BJ (cell line): ENCODE data around the gene AMN. TPM values are rescaled to one million over a fixed set of nuclear protein-coding genes. Genes with fewer than 3 reads are reported as not detected.

Experiments
- CTCF ChIA-PET: fragments of 350-600 bp; formaldehyde crosslinking; extraction: SDS; loops from one replicate; lab custom pipeline; 2021; ENCODE audit warnings: antibody characterized with exemption, inconsistent platforms; lab: Yijun Ruan, JAX
- POLR2A ChIA-PET: fragments of 300-600 bp; sonication (Branson Sonifier 250); formaldehyde crosslinking; extraction: SDS; loops from one replicate; lab custom pipeline; 2021; ENCODE audit warnings: antibody characterized with exemption; lab: Charles Lee
- DNase-seq: peaks from one replicate; pipeline ENCODE4 v3.0.0-alpha.2; 2011; ENCODE audit warnings: low read depth
- H3K27me3 ChIP-seq: 2 replicates; pipeline ENCODE4 v1.6.0; 2011; ENCODE audit warnings: low read length; ENCODE audit not compliant: control insufficient read depth, insufficient read depth
- H3K36me3 ChIP-seq: 2 replicates; pipeline ENCODE4 v1.5.1; 2011; ENCODE audit warnings: low read length; ENCODE audit not compliant: control insufficient read depth, insufficient read depth
- H3K4me3 ChIP-seq: 2 replicates; pipeline ENCODE4 v1.5.1; 2011; ENCODE audit warnings: low read depth, mild to moderate bottlenecking, control low read depth, low read length
- CTCF ChIP-seq: IDR thresholded peaks from 2 replicates; pipeline ENCODE4 v1.5.1; 2011; ENCODE audit warnings: low read depth, mild to moderate bottlenecking, control low read depth, inconsistent platforms, low read length, moderate library complexity; ENCODE audit not compliant: insufficient read depth
- polyA plus RNA-seq: library from polyadenylated mRNA; depleted of rRNA; stranded (reverse); fragments of >200 nt; gene quantifications from 2 replicates; pipeline ENCODE4 v1.2.3, GENCODE V29; 2011

The AMN gene
- polyA plus RNA-seq, 1 experiment: 0.17 TPM

GRCh38 chr14:102933618-102934231 is 11.3 kb downstream of the AMN start:
- H3K4me3 ChIP-seq: no peak overlapping the region
- no peak for TF ChIP-seq CTCF
- peaks cover 21% of the 10 kb centered on the region for H3K36me3 ChIP-seq
- peaks cover 4% of the 10 kb centered on the region for H3K27me3 ChIP-seq
- CTCF ChIA-PET: no interaction called here
- POLR2A ChIA-PET: no interaction called here
- DNase-seq: no peak

GRCh38 chr14:102935756-102936155 is 13.3 kb downstream of the AMN start:
- POLR2A ChIA-PET: no interaction called here
- H3K36me3 ChIP-seq: peaks cover 34% of the 10 kb centered on the region
- CTCF ChIA-PET: interaction anchor here (1.0 kb wide), 1 partner anchor 10 kb away, joined by 3 read pairs; no protein-coding TSS in a partner anchor
- no peak for TF ChIP-seq CTCF
- H3K4me3 ChIP-seq: no peak overlapping the region
- H3K27me3 ChIP-seq: no peaks in the 10 kb centered on the region
- no peak for DNase-seq

GRCh38 chr14:102937331-102938175 is 15.1 kb downstream of the AMN start:
- POLR2A ChIA-PET: no interaction called here
- DNase-seq: no peak
- H3K36me3 ChIP-seq: peaks cover 43% of the 10 kb centered on the region

GRCh38 chr14:102938191-102938590 is 15.7 kb downstream of the AMN start:
- H3K36me3 ChIP-seq: peaks cover 41% of the 10 kb centered on the region
- ChIA-PET CTCF (interaction anchor here (1.4 kb wide), 1 partner anchor 165 kb away, joined by 3 read pairs; no protein-coding TSS in a partner anchor), POLR2A (no interaction called here)
- H3K4me3 ChIP-seq: no peak overlapping the region
- no peak for DNase-seq
- no peak for TF ChIP-seq CTCF
- no peaks in the 10 kb centered on the region for H3K27me3 ChIP-seq

More at GRCh38 chr14:102937331-102938175, 15.1 kb downstream of the AMN start:
- no peaks in the 10 kb centered on the region for H3K27me3 ChIP-seq
- no peak for TF ChIP-seq CTCF
- H3K4me3 ChIP-seq: no peak overlapping the region
- CTCF ChIA-PET: interaction anchor here (1.4 kb wide), 1 partner anchor 164 kb away, joined by 3 read pairs; no protein-coding TSS in a partner anchor

- TF ChIP-seq CTCF: no peak
- CTCF ChIA-PET: interaction anchor here (1.4 kb wide), 1 partner anchor 166 kb away, joined by 3 read pairs; no protein-coding TSS in a partner anchor
- Histone ChIP-seq H3K4me3 (no peak overlapping the region), H3K27me3 (no peaks in the 10 kb centered on the region), H3K36me3 (peaks cover 44% of the 10 kb centered on the region)
- DNase-seq: no peak
- POLR2A ChIA-PET: no interaction called here
Observed at GRCh38 chr14:102939329-102939728, 16.9 kb downstream of the AMN start.
